ENCODE results near the gene AGTRAP.

- TF ChIP-seq POLR2A (IDR thresholded peaks at IDR 0.05; ENCODE audit: low read depth, low read length) = no peak
- TF ChIP-seq, protein P1, sequence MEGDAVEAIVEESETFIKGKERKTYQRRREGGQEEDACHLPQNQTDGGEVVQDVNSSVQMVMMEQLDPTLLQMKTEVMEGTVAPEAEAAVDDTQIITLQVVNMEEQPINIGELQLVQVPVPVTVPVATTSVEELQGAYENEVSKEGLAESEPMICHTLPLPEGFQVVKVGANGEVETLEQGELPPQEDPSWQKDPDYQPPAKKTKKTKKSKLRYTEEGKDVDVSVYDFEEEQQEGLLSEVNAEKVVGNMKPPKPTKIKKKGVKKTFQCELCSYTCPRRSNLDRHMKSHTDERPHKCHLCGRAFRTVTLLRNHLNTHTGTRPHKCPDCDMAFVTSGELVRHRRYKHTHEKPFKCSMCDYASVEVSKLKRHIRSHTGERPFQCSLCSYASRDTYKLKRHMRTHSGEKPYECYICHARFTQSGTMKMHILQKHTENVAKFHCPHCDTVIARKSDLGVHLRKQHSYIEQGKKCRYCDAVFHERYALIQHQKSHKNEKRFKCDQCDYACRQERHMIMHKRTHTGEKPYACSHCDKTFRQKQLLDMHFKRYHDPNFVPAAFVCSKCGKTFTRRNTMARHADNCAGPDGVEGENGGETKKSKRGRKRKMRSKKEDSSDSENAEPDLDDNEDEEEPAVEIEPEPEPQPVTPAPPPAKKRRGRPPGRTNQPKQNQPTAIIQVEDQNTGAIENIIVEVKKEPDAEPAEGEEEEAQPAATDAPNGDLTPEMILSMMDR (IDR thresholded peaks at IDR 0.05; ENCODE audit: extremely low read depth in 1 of 2, insufficient read depth in 1 of 2, low read depth in 1 of 2, low read length in 2 of 2) = no peak
- TF ChIP-seq EZH2 (IDR thresholded peaks at IDR 0.05; ENCODE audit: borderline replicate concordance, low read depth, low read length, severe bottlenecking) = no peak
- no peak for TF ChIP-seq GATA2 (IDR thresholded peaks at IDR 0.05; ENCODE audit: insufficient read depth, insufficient read length, low read depth, low read length)
These were observed 6.2 kb upstream of the AGTRAP start for GRCh38 chr1:11729498-11730428.
